Subcutaneous adipose tissue (tissue), 4 donors: ENCODE data around the gene ZNF865. TPM values are rescaled to one million over a fixed set of nuclear protein-coding genes. Genes with fewer than 3 reads are reported as not detected.

Experiments used
- total RNA-seq, 4 donors: library from RNA; depleted of rRNA; stranded (reverse); fragments of >200 nt; gene quantifications; one replicate each; pipeline ENCODE4 v1.1.0, GENCODE V29; 2016
- TF ChIP-seq, protein P1 (sequence below): fragments of 450-650 bp; IDR thresholded peaks from one replicate; pipeline ENCODE4 v1.5.1; 2016; ENCODE audit warnings: low read depth, mild to moderate bottlenecking, control low read depth, antibody characterized with exemption, moderate library complexity

The ZNF865 gene
- total RNA-seq, 4 donors from 2014 or later, result 1.8 to 8.9 (median 3.6) TPM

GRCh38 chr19:55605207-55605636, 225 bp upstream of the ZNF865 start:
- TF ChIP-seq, protein P1, sequence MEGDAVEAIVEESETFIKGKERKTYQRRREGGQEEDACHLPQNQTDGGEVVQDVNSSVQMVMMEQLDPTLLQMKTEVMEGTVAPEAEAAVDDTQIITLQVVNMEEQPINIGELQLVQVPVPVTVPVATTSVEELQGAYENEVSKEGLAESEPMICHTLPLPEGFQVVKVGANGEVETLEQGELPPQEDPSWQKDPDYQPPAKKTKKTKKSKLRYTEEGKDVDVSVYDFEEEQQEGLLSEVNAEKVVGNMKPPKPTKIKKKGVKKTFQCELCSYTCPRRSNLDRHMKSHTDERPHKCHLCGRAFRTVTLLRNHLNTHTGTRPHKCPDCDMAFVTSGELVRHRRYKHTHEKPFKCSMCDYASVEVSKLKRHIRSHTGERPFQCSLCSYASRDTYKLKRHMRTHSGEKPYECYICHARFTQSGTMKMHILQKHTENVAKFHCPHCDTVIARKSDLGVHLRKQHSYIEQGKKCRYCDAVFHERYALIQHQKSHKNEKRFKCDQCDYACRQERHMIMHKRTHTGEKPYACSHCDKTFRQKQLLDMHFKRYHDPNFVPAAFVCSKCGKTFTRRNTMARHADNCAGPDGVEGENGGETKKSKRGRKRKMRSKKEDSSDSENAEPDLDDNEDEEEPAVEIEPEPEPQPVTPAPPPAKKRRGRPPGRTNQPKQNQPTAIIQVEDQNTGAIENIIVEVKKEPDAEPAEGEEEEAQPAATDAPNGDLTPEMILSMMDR, result no peak

- TF ChIP-seq, protein P1, result no peak
Observed at GRCh38 chr19:55606471-55606787, 982 bp downstream of the ZNF865 start.

GRCh38 chr19:55606817-55607216, 1.4 kb downstream of the ZNF865 start:
- TF ChIP-seq, protein P1, result no peak

DNA sequence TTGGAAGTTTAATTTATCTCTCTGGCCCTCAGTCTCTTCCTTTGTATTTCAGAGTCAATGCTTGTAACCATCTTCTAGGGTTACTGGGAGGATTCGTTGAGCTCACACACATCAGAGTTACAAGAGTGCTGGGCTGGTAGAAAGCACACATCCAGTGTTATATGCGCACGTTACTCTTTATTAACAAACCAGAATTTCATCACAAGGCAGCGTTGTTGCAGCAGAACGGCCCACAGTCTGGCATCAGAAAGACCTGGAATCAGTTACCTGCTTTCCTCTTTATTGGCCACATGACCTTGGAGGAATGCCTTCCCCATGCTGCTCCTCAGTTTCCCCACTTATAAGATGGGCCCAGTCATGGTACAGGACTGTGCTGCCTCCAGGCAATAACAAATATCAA, 3.9 kb downstream of the ZNF865 start:
- TF ChIP-seq, protein P1, result no peak

DNA sequence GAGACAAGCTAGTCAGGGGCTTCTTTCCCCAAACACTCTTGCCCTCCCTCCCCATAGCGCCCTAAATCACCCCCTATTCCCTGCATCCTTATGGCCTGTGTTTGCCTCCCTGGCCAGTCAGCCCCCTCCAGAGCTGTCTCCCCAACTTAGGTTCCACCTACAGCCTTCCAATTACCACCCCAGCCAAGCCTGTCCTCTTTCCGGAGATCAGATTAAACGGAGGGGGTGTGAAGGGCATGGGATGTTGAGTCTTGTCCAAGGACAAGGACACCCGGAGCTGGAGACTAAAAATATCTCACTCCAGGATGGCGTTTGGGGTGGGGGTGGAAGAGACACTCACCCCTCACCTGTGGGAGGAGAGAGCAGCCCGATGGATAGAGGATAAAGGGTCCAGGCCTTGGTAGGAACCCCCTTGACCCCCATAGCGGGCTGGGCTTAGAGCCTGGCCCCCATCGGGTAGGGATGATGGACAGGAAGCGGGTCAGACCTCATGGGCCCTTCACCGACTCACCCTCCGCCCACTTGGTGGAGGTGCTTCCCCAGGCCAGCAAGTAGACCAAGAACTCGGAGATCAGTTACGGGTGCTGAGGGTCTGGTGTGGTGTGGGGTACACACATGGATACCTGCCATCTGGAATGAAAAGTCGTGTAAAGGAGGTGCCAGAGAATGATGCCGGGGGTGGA, 6.0 kb downstream of the ZNF865 start:
- TF ChIP-seq, protein P1, result no peak

GRCh38 chr19:55611983-55612645, 6.7 kb downstream of the ZNF865 start:
- TF ChIP-seq, protein P1, result no peak

DNA sequence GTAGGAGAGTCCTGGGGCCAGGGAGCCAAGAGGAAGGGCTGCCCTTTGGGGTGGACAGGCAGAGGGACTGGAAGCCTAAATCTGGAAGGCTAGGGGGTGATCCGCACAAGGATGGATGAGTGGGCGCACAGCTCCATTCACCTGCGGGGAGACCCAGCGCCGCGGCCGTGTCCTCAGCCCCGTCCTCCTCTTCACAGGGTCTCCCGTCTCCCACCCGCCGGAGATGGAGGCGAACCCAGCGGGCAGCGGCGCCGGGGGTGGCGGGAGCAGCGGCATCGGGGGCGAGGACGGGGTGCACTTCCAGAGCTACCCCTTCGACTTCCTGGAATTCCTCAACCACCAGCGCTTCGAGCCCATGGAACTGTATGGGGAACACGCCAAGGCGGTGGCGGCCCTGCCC, 7.9 kb downstream of the ZNF865 start:
- TF ChIP-seq, protein P1, result no peak
